Stimulated activated CD4-positive, alpha-beta T cell treated with anti-CD3 and anti-CD28 coated beads, Interleukin-12 subunit alpha, Interleukin-12 subunit beta, amount 100 ng/mL, for 4 hours (primary cell): Measurements from ENCODE around the gene TKFC.
"Not testable (repeated sequence)": the region's sequence is repeated elsewhere in the genome, so short reads cannot be mapped to it uniquely, and the experiment has no call there.

Experiments
- DNase-seq: peaks from one replicate; pipeline ENCODE4 v3.0.0-alpha.2; 2020

TKFC gene

DNA sequence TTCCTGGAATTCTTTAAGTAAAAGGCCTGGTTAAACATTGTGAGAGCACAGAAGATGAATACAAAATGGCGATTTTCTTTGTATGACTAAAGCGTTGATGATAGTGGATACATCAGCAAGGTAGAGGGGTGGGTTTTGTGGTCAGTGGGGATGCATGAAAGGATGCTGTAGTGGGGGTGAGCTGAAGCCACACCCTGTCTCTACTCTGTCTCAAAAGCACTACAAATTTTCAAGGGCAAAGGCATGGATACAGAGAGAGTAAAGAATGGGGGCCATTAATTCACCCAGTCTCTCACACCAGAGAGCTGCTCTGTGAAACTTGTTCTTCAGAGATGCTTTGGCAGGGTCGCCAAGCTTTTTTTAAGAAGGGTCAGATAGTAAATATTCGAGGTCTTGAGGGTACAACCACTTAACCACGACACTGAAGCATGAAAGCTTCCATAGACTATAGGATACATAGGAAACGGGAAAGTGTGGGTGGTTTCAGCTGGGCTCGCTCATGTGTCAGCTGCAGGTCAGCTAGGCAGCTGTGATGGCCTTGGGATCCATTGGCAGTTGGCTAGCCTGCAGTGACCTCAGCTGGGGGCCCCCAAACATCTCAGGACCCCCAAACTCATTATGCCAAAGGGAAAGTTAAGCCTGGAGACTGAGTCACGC is 37.4 kb downstream of the TKFC start:
- no peak for DNase-seq

DNA sequence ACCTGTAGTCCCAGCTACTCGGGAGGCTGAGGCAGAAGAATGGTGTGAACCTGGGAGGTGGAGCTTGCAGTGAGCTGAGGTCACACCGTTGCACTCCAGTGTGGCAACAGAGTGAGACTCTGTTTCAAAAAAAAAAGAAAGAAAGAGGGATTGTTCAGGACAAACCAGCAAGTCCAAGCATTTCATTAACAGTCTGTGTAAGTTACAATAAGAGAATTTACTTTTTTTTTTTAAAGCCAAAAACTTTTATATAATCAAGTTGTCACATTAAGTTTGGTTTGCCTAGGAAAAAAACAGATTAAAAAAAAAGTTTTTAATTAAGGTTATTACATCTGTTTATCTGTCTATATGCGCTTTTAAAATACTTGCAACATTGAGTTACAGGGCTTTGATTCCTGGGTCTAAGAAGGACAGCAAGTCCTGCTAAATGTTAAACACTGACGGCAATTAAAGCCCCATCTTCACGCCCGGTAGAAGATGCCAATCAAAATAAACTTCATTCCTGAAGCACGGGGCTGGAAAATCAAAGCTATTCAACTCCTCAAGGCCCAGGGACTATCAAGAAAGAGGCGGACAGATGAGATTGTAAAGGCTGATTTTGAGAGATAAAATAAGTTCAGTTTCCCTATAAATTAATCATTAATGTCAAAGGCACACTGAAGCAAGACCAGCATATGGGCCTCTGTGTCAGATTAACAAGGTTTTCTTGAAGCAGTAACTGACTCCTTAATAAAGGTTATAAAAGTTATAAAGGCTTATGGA is 39.8 kb downstream of the TKFC start:
- no peak for DNase-seq

DNA sequence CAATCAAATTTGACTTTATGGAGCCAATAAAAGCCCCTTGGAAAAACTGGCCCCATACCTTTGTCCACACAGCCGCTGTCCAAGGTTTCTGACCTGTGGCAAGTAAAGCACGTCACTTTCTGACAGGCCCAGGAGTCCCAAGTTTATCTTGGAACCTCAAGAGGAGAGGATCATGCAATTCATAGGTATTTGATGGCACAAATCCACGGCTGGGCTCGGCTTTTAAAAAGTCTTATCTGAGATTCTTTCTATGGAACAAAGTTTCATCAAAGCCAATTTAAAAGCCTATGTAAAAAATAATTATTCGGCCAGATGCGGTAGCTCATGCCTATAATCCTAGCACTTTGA is 42.7 kb downstream of the TKFC start:
- DNase-seq, result no peak

DNA sequence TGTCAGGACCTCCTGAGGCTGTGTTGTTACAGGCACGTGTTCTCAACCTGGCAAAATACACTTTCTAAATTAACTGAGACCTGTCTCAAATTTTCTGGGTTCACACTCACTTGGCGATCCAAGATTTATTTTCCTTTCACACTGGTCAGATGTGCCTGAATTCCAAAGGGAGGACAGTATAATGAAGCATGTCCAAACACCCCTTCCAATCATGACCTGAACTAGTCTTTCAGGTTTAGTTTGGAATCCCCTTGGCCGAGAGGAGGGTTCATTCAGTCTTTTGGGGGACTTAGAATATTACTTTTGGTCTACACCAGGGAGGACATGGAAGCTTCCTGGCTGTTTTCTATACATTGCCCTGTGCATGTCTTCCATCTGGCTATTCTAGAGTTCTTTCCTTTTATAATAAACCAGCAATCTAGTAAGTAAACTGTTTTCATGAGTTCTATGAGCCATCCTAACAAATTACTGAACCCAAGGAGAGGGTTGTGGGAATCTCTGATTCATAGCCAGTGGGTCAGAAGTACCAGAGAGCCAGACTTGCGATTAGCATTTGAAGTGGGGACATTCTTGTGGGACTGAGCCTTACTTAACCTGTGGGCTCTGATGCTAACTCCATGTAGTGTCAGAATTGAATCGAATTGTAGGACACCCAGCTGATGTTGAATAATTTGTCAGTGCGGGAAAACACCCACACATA is 44.6 kb downstream of the TKFC start:
- DNase-seq, result no peak

DNA sequence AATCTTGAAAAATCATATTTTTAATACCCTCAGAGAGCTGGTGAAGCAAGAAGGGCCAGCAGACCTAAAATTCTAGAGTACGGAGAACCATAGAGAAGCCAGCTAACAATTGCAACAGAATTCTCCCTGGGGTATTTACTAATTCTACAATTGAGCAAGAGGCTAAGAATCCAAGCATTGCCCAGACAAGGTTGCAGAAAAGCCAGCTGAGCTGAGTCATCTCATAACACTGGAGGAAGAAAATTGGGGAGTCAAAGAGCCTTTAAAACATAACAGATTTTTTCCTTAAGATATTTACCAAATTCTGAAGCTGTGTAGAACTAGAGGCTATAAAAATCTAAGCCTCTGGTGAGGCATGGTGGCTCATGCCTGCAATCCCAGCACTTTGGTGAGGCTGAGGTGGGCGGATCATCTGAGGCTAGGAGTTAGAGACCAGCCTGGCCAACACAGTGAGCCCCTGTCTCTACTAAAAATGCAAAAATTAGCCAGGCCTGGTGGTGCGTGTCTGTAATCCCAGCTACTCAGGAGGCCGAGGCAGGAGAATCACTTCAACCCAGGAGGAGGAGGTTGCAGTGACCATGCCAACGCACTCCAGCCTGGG is 45.8 kb downstream of the TKFC start:
- no peak for DNase-seq

DNA sequence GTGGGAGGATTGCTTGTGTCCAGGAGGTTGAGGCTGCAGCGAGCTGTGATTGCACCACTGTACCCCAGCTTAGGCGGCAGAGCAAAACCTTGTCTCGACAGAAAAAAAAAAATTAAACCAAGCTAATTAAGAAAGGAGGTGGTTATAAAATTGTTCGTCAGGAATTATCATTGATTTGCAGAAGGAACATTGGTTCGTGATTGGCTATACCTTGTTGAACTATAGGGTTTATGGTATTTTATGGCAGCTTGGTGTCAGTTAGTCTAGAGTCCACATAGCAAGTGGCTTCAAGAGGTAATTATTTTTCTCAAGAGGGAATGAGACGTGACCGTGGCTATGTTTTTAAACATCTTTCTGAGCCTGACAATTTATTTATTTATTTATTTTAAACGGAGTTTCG is 47.9 kb downstream of the TKFC start:
- DNase-seq, result no peak

DNA sequence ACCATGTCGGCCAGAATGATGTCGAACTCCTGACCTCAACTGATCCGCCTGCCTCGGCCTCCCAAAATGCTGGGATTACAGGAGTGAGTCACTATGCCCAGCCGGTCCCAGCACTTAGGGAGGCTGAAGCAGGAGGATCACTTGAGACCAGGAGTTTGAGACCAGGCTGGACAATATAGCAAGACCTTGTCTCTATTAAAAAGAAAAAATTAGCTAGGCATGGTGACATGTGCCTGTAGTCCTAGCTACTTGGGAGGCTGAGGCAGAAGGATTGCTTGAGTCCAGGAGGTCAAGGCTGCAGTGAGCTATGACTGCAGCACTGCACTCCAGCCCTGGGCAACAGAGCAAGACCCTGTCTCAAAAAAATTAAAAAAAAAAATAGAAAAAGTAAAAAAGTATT is 50.8 kb downstream of the TKFC start:
- DNase-seq, result not testable (repeated sequence)

DNA sequence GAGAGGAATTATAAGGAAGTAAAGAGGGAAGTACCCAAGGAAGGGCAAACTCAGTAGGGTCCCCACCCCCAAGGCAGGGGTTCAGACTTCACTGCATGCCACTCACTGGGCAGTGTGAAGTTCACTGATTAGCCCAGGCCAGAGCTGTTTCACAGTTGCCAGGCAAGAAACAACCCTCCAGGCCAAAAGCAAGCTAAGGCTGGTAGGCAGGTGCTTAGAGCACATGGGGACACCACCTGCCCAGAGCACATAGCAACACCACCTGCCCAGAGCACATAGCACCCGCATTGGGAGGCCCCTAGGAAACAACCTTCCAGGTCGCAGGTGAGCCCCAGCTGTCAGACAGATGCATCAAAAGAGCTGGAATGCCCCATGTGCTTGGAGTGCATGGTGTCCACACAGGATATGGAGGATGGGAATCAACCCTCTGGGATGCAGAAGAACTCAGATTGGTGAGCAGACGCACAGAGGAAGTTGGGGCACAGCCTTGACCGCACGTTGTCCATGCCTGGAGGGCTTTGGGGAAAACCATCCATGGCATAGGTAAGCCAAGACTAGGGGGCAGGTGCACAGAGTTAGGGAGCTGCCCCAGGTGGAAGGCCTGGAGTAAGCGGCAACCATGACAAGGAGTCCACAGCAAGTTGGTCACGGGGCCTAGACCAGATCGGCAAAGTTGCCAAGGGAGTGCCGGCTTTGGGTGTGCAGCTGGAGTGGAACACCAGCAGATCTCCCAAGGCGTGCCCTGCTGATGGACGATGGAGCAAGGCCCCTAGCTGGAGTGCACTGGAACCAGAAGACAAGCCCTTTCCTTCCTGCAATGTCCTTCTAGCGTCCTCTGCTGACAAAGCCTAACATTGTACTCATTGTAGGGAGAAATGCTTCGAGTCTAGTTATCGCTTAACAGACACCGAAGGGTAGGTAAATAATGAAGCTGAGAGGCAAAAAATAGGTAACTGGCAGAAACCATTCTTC is 51.5 kb downstream of the TKFC start:
- DNase-seq, result no peak

DNA sequence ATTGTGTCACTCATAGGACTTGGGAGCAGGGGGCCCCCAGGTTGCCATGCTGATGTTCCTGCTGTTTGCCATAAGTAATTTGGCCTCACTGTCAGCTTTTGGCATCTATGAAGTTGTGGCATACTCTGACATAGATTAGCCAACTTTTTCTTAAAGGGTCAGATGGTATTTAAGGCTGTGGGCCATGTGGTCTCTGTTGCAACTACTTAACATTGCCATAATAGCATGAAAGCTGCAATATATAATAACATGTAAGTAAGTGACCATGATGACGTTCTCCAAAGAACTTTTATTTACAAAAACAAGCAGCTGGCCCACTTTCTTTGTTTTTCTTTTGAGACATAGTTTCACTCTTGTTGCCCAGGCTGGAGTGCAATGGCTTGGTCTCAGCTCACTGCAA is 57.1 kb downstream of the TKFC start:
- no peak for DNase-seq

DNA sequence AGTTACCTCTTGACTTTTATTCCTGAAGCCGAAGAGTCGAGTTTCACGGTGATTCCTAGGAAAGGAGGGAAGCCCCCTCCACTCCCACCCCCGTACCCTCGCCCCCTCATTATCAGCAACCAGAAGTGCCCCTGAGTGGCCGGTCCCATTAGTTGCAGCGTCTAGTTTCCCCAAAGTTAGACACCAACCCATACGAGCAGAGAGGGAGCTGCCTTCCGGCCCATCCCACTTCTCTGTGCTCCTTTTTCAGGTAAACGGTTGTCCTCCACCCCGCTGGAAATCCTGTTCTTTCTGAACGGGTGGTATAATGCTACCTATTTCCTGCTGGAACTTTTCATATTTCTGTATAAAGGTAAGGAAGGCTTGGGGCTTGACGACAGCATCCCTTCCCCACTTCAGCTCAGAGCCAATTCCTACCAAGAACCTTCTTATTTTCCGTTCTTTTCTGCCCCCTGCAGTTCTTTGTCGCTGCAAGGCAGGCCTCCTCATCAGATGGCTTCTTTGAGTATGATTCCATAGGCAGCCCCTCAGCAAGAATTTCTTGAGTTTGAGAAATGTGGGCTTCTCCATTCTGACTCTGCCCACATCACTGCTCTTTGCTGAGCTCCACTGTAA is 60.1 kb downstream of the TKFC start:
- no peak for DNase-seq
